ENCODE results near the gene ABCA6. TPM values are rescaled to one million over a fixed set of nuclear protein-coding genes. Genes with fewer than 3 reads are reported as not detected.
"Not testable (repeated sequence)": the region's sequence is repeated elsewhere in the genome, so short reads cannot be mapped to it uniquely, and the experiment has no call there.

ABCA6 gene
- total RNA-seq, 1 donor from 2014 or later = 0.31 TPM

DNA sequence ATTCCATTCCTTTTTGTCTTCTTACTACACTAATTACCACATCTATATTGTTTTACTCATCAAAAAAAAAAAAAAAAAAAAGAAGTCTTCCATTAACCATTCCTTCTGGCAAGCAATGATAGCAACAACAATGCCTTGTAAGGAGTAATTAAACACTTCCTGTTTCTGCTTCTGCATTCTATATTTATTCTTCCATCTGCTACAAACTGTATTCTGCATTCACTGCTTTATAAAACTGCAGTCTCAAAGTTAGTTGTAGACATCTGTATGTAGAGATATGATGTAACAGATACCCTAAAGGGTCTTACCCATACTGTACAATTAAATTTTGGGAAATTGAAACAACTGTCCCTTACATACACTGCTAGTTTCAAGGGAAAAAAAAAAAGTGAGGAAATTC is 28.7 kb upstream of the ABCA6 start:
- no peak for DNase-seq (ENCODE audit: low spot score, unreplicated experiment)
- no peaks in the 10 kb centered on the region for H3K4me1 Mint-ChIP-seq (ENCODE audit: low read depth)
- peaks cover 13% of the 10 kb centered on the region for H3K9me3 Mint-ChIP-seq (ENCODE audit: low read depth)
- no peak overlapping the region for H3K27ac Mint-ChIP-seq
- H3K36me3 Mint-ChIP-seq (ENCODE audit: insufficient read depth) = no peaks in the 10 kb centered on the region
- H3K27me3 Mint-ChIP-seq = no peaks in the 10 kb centered on the region
- TF ChIP-seq, protein P1, sequence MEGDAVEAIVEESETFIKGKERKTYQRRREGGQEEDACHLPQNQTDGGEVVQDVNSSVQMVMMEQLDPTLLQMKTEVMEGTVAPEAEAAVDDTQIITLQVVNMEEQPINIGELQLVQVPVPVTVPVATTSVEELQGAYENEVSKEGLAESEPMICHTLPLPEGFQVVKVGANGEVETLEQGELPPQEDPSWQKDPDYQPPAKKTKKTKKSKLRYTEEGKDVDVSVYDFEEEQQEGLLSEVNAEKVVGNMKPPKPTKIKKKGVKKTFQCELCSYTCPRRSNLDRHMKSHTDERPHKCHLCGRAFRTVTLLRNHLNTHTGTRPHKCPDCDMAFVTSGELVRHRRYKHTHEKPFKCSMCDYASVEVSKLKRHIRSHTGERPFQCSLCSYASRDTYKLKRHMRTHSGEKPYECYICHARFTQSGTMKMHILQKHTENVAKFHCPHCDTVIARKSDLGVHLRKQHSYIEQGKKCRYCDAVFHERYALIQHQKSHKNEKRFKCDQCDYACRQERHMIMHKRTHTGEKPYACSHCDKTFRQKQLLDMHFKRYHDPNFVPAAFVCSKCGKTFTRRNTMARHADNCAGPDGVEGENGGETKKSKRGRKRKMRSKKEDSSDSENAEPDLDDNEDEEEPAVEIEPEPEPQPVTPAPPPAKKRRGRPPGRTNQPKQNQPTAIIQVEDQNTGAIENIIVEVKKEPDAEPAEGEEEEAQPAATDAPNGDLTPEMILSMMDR (IDR thresholded peaks at IDR 0.05; ENCODE audit: unreplicated experiment) = no peak
- no peak overlapping the region for H3K4me3 Mint-ChIP-seq (ENCODE audit: low read depth)

DNA sequence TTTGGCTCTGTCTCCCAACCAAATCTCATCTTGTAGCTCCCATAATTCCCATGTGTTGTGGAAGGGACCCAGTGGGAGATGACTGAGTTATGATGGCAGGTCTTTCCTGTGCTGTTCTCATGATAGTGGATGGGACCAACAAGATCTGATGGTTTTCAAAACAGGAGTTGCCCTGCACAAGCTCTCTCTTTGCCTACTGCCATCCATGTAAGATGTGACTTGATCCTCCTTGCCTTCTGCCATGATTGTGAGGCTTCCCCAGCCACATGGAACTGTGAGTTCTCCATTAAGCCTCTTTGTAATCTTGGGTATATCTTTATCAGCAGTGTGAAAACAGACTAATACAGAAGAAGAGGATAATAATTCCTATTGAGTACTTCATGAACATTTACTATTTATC is 26.9 kb upstream of the ABCA6 start:
- H3K36me3 Mint-ChIP-seq (ENCODE audit: insufficient read depth); H3K4me1 Mint-ChIP-seq (ENCODE audit: low read depth): not testable (repeated sequence)

DNA sequence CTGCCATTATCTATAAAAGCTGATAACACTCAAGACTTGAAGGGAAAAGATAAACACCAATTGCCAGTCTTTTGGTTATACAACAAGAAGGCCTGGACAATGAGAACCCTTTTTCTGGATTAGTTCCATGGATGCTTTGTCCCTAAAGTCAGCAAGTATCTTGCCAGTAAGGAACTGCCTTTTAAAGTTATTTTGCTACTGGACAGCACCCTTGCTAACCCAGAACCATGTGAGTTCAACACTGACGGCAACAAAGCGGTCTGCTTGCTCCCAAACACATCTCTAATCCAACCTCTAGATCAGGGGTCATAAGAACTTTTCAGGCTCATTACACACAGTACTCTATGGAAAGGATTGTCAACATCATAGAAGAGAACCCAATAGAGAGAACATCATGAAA is 25.3 kb upstream of the ABCA6 start:
- TF ChIP-seq, protein P1 (IDR thresholded peaks at IDR 0.05; ENCODE audit: unreplicated experiment) = no peak
- DNase-seq (ENCODE audit: low spot score, unreplicated experiment) = no peak
- no peaks in the 10 kb centered on the region for H3K27me3 Mint-ChIP-seq
- H3K4me3 Mint-ChIP-seq (ENCODE audit: low read depth) = no peak overlapping the region
- peaks cover 13% of the 10 kb centered on the region for H3K9me3 Mint-ChIP-seq (ENCODE audit: low read depth)
- no peak overlapping the region for H3K27ac Mint-ChIP-seq
- no peaks in the 10 kb centered on the region for H3K36me3 Mint-ChIP-seq (ENCODE audit: insufficient read depth)
- H3K4me1 Mint-ChIP-seq (ENCODE audit: low read depth) = no peaks in the 10 kb centered on the region

More for the DNA sequence above, 26.9 kb upstream of the ABCA6 start:
- H3K4me3 Mint-ChIP-seq (ENCODE audit: low read depth); H3K27me3 Mint-ChIP-seq; H3K27ac Mint-ChIP-seq; DNase-seq (ENCODE audit: low spot score, unreplicated experiment): not testable (repeated sequence)
- H3K9me3 Mint-ChIP-seq (ENCODE audit: low read depth) = peaks cover 13% of the 10 kb centered on the region

DNA sequence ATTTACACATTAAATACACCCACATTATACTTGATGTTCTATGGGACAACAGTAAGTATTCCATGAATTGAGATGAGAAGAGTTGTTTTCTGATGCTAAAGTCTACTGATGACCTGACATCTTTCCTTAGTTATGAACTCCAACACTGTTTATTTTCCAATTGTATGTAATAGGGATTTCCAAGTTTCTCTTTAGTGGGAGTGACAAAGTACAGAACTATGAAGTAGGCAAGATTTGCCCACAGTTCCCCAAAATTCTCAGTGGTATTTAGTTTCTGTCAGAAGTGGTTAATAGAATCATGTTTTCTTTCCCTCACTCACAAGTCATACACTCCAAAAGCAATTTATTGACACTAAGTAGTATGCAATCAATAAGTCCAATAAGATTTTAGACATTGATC is 22.5 kb upstream of the ABCA6 start:
- Mint-ChIP-seq H3K9me3 (ENCODE audit: low read depth) (peaks cover 10% of the 10 kb centered on the region), H3K27me3 (no peaks in the 10 kb centered on the region), H3K4me1 (ENCODE audit: low read depth) (no peaks in the 10 kb centered on the region), H3K27ac (no peak overlapping the region), H3K36me3 (ENCODE audit: insufficient read depth) (no peaks in the 10 kb centered on the region), H3K4me3 (ENCODE audit: low read depth) (no peak overlapping the region)
- no peak for DNase-seq (ENCODE audit: low spot score, unreplicated experiment)
- TF ChIP-seq, protein P1 (IDR thresholded peaks at IDR 0.05; ENCODE audit: unreplicated experiment) = no peak

DNA sequence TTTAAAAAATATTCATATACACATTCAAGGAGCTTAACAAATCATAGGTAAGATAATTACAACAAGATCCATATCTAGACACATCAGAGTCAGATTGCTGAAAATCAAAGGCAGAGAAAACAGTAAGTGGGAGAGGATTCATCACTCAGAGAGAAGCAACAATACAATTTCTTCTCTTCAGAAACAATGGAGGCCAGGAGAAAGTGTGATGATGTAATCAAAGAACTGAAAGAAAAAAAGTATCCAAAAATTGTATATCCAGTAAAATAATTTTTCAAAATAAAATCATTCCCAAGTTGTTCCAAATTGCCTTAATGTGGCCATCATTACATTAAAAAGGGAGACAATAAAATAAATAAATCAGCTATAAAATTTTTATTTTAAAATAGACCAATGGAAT is 17.7 kb upstream of the ABCA6 start:
- TF ChIP-seq, protein P1 (IDR thresholded peaks at IDR 0.05; ENCODE audit: unreplicated experiment) = no peak
- Mint-ChIP-seq H3K9me3 (ENCODE audit: low read depth) (no peaks in the 10 kb centered on the region), H3K27ac (no peak overlapping the region), H3K27me3 (no peaks in the 10 kb centered on the region), H3K4me1 (ENCODE audit: low read depth) (no peaks in the 10 kb centered on the region), H3K4me3 (ENCODE audit: low read depth) (no peak overlapping the region), H3K36me3 (ENCODE audit: insufficient read depth) (no peaks in the 10 kb centered on the region)
- DNase-seq (ENCODE audit: low spot score, unreplicated experiment) = no peak

DNA sequence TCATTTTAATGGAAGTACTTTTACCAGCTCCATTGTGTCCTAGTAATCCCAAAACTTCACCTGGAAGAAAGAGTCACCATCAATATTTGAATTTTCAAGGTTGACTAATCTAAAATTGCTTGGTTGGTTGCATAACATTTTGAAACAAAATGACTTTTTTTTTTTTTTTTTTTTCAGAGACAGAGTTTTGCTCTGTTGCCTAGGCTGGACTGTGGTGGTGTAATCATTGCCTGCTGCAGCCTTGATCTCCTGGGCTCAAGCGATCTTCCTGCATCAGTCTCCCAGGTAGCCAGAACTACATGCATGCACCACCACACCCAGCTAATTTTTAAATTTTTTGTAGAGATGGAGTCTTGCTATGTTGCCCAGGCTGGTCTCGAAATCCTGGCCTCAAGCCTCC is 12.6 kb upstream of the ABCA6 start:
- no peak overlapping the region for H3K4me3 Mint-ChIP-seq (ENCODE audit: low read depth)

More for the DNA sequence above, 12.6 kb upstream of the ABCA6 start:
- Mint-ChIP-seq H3K9me3 (ENCODE audit: low read depth) (peaks cover 9% of the 10 kb centered on the region), H3K4me1 (ENCODE audit: low read depth) (no peaks in the 10 kb centered on the region), H3K36me3 (ENCODE audit: insufficient read depth) (no peaks in the 10 kb centered on the region), H3K27ac (no peak overlapping the region), H3K27me3 (no peaks in the 10 kb centered on the region)
- DNase-seq (ENCODE audit: low spot score, unreplicated experiment) = no peak
- TF ChIP-seq, protein P1 (IDR thresholded peaks at IDR 0.05; ENCODE audit: unreplicated experiment) = no peak
